HG03039 (cell line): Measurements from ENCODE around the gene DAPK2.

Experiments used
- ATAC-seq: cut with Tn5 transposase; IDR thresholded peaks from one replicate; pipeline ENCODE4 v1.9.1; 2021; ENCODE audit warnings: mild to moderate bottlenecking, moderate library complexity; ENCODE audit not compliant: unreplicated experiment

Gene DAPK2

GRCh38 chr15:63998489-63998888 is 47.8 kb downstream of the DAPK2 start:
- ATAC-seq = no peak

DNA sequence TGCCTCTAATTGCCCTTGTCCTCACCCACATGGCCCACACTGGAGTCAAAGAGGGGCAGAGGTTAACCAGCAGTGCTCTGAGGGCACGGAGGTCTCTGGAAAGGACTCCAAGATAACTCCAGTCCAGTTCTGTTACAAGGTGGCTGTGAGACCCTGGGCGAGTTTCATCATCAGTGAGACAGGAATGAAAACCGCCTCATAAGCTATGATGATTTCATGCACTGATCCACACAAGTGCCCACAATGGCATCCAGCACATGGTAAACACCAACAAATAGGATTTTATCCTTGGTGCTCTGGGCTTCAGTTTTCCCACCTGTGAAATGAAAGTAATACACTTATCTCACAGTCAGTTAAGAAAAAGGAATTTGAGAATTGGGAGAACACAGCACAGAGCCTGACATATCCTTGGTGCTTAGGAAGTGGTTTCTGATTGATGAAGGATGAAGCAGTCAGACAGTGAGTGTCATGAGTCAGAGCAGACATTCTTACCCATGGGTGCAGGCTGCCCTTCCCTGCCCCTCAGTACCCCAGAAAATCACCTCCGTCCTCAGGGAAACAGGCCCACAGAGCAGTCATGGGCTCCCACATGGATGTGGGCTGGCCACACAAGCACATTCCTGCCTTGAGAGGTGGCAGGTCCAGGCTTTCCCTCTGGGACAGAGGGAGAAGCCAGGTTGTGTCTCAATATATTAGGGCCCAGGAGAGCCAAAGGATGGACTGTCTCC is 48.4 kb downstream of the DAPK2 start:
- no peak for ATAC-seq

DNA sequence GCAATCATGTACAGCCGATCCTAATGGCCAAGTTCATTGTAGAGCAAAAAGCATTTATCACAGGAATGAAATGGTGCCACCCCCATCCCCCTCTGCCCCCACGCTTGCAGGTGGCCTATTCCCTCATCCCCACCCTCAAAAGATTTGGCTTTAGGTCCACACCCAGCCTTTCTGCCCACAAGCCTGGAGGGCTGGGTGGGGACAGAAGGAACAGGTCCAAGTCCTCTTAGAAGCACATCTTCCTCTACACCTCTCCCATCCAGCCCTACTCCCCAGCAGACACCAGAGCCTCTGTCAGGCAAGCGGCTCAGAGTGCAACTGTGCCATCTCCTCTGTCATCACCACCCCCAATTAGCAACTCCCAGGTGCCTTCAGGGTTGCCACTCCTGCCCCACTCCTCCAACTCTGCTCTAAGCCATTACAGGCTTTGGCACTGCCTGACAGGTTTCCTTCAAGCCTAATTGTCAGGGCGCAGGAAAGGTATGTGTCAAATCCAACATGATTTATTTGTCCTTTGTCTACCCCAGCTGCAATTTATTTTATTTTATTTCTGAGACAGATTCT is 49.4 kb downstream of the DAPK2 start:
- no peak for ATAC-seq

DNA sequence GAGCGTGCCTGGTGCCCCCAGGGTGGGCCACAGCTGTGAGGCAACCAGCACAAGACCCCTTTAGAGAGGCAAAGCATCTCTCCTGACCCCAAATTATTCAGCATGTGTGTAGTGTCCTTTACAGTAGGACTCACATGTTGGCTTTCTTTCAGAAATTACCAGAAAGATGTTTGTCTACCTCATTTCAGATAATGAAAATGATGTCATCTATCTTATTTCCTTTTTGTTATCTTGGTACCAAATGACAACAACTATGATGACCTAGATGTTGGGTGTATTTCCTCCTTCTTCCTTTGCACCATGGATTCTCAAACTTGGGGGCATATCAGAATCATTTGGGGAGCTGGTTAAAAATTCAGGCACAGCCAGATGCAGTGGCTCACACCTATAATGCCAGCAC is 50.5 kb downstream of the DAPK2 start:
- no peak for ATAC-seq

DNA sequence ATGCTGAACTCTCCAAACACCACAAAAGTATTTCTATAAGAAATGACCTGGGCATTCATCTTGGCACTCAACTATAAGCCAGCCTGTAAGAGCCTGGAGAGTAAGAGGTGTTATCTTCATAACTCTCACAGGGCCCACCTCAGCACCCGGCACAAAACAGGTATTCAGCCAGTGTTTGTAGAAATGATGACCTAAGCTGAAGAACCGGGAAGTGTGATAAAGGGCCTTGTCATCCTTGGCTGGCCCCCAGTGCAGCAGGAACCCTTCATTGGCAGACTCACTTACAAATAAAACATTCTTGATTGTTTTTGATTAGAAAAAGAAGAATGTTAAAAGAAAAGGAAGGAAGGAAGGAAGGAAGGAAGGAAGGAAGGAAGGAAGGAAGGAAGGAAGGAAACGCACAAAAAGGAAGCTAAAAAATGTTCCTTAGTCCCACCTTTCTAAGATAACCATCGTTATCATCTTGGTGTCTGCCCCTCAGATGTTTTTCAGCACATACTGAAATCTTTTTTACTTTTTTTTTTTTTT is 52.1 kb downstream of the DAPK2 start:
- ATAC-seq = no peak

- no peak for ATAC-seq
Measured at GRCh38 chr15:63992300-63992699, 54.0 kb downstream of the DAPK2 start.

DNA sequence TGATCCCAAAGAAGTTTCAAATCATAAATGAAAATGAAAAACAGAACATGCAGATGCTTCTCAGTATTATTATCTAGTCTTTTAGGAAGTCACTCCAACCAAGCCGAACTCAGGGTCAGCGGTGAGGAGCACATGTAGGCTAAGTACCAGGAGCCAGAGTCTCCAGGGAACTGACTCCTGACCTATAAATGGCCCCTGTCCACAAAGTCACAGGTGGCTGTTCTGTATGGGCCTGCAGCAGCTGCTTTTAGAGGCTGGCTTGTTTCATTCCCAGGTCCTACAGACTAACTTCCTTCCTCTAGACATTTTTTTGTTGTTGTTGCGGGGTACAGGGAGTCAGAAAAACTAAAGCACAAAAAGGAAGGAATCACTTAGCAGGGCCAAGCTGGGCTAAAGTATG is 54.6 kb downstream of the DAPK2 start:
- no peak for ATAC-seq

GRCh38 chr15:63990454-63990853 is 55.8 kb downstream of the DAPK2 start:
- ATAC-seq = no peak

- ATAC-seq = no peak
Measured at GRCh38 chr15:63987796-63988378, 58.4 kb downstream of the DAPK2 start.

DNA sequence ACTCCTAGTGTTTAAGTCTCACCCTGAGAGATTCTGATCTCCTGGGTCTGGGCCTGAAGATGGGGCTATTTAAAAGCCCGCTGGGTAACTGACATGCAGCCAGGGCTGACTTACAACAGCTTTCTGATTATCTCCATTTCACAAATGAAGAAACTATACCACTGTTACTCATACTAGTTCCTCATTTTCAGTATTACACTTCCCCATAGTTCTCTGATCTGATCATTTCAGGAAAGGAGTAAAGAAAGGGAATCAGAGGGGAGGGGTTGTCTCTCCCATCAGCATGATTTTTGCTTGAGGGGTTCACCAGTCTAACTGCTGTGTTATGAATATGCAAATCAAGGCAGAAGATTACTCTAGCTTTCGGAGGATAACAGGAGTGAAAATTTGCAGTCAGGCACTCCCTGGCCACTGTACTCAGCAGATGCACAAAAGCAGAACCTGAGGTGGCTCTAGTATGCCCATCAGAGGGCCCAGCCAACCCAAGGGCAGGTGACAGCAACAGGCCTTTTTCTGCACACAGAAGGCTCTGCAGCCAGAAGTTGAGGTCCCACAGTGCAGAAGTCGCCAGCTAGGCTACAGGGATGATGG is 59.4 kb downstream of the DAPK2 start:
- peak; percentile 55 for ATAC-seq

DNA sequence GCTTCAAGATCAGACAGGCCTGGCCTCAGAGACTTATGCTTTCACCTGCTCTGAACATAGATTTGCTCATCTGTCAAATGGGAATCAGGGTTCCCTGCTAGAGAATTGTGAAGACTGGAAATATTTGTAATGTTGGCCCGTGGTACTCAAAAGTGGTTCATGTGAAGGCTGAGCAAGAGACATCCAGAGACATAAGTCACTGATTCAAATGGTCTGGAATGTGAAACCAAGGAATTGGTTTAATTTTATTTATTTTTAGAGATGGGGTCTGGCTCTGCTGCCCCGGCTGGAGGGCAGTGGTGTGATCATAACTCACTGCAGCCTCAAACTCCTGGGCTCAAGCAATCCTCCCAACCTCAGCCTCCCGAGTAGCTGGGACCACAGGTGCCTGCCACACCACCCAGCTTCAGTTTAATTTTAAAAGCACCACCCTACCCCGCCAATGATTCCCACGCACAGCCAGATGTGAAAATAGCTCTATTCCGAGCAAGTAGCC is 60.1 kb downstream of the DAPK2 start:
- no peak for ATAC-seq

GRCh38 chr15:63985221-63986184 is 60.8 kb downstream of the DAPK2 start:
- no peak for ATAC-seq

GRCh38 chr15:63984331-63984730 is 62.0 kb downstream of the DAPK2 start:
- ATAC-seq = no peak

DNA sequence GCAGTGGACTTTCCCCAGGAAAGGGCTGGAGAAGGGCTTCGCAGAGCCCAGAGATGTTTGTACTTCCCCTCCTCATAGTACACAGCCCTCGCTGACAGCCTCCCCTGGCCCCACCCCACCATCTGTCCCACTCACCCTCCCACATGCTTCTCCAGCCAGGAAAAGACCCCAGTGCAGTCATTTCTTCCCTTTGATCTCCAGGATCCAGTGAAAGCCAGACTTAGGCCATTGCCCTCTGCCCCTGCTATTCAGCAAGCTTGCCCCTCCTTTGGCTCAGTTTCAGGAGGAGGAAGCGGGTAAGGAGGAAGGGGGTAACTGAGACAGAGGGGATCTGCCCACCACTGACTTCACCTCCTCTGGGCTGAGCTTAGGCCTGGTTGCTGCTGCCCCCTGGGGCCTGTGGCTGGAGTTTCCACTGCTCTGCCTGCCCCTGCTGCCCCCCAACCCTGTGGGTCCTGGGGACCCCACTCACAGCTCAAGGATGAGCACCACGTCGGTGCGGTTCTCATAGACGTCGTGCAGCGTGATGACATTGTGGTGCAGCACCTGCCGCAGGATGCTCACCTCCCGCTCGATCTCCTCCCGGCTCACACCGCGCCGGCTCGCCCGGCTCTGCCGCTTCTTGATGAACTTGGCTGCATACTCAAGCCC is 63.1 kb downstream of the DAPK2 start:
- no peak for ATAC-seq

GRCh38 chr15:63982381-63982854 is 63.9 kb downstream of the DAPK2 start:
- no peak for ATAC-seq

GRCh38 chr15:63981596-63982320 is 64.5 kb downstream of the DAPK2 start:
- no peak for ATAC-seq

DNA sequence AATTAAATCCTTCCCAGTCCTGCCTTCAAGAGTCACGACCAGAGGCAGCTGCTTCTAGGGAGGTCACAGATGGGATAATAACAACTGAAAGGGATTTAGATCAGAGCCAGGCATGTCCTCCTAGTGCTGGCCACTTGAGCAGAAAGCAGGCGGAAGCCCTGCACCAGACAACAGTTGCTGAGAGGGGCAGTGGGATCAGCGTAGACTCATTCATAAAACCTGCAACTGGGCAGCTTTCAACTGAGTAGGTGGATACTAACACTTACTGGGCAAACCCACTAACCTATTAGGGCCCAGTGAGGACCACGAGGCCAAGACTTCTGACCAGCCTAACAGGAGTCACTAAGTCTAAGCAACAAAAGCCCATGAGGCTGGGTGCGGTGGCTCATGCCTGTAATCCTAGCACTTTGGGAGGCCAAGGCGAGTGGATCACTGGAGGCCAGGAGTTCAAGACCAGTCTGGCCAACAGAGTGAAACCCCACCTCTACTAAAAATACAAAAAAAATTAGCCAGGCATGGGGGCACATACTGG is 67.0 kb downstream of the DAPK2 start:
- ATAC-seq = no peak

GRCh38 chr15:63978511-63979261 is 67.6 kb downstream of the DAPK2 start:
- no peak for ATAC-seq
